ENCODE results near the gene NR1H3.
"Not testable (repeated sequence)": the region's sequence is repeated elsewhere in the genome, so short reads cannot be mapped to it uniquely, and the experiment has no call there.

Gene NR1H3

GRCh38 chr11:47308050-47308823 lies 50.4 kb downstream of the NR1H3 start:
- DNase-seq = no peak

DNA sequence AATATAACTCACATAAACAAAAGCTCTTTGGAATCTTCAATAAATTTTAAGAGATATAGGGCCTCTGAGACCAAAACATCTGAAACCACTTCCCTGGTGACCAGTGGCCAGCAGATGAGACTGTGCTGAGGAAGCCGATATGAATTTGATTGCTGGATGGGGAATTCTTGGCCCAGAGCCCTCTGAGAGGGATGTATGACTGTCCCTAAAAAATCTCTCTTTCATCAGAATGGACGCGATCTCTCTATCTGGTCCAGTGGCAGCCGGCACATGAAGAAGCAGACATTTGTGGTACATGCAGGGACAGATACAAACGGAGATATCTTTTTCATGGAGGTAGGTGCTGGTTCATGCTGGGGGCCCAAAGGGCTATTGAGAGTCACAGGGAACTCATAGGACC lies 57.2 kb downstream of the NR1H3 start:
- no peak for DNase-seq

DNA sequence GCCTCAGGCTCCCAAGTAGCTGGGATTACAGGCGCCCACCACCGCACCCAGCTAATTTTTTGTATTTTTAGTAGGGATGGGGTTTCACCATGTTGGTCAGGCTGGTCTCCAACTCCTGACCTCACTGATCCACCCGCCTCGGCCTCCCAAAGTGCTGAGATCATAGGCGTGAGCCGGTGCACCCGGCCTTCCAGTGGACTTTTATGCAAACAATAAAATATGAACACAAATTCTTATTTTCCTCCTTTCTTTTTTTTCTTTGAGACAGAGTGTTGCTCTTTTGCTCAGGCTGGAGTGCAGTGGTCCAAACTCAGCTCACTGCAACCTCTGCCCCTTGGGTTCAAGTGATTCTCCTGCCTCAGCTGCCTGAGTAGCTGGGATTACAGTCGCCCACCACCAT lies 58.7 kb downstream of the NR1H3 start:
- not testable (repeated sequence) for DNase-seq

DNA sequence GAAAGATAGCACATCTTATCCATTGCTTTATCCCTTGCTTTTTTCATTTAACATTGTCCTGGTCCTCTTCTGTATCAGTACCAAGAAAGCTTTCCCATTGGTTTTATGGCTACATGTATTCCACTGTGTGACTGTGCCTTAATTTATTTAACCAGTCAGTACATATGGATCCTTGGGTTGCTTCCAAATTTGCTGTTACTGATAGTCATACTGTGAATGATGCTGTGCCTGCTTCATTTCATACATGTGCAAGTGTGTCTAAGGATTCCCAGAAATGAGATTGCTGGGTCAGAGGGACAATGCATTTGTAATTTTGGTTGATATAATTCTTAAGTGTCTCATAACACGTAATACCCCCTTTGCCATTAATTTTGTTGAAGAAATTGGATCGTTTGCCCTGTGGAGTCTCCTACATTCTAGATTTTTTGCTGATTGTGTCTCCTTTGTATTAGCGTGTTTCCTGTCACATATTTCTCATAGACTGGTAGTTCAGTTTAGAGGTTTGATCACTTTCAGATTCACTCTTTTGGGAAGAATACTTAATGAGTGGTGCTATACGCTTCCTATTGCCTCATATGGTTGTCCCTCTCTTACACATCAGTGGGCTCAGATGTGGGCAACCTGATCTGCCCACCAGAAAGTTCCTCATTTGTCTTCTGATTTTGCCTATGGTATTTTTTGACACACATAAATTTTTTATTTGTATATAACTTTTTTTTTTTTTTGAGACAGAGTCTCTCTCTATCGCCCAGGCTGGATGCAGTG lies 59.5 kb downstream of the NR1H3 start:
- DNase-seq = no peak

- DNase-seq = no peak
Measured at GRCh38 chr11:47318166-47318565, 60.4 kb downstream of the NR1H3 start.

Data from stimulated activated CD4-positive, alpha-beta T cell treated with anti-CD3 and anti-CD28 coated beads, Interleukin-4, amount 100 ng/mL, for 24 hours (primary cell).